ENCODE data around the gene UBE2N. TPM values are rescaled to one million over a fixed set of nuclear protein-coding genes. Genes with fewer than 3 reads are reported as not detected.
A peak's percentile ranks its signal among the peaks of the same experiment; 100 is the strongest.
"Not testable (repeated sequence)": the region's sequence is repeated elsewhere in the genome, so short reads cannot be mapped to it uniquely, and the experiment has no call there.

The UBE2N gene
- total RNA-seq, 5 donors from 2014 or later (not counting 1 experiment from before 2014, with no cell fraction given) = 66.3 to 81.7 (median 79.2) TPM

- peaks cover 11% of the 10 kb centered on the region for H3K36me3 Mint-ChIP-seq
- CTCF ChIA-PET = interaction anchor here in 1 of 2 donors (0.9 kb wide), 1 partner anchor 301 kb away, joined by 4 read pairs; no protein-coding TSS in a partner anchor
- no CpG with 5 or more reads among the region's 5 CpGs for WGBS (ENCODE audit: insufficient coverage)
Measured at GRCh38 chr12:93399183-93399863, 42.4 kb downstream of the UBE2N start.

DNA sequence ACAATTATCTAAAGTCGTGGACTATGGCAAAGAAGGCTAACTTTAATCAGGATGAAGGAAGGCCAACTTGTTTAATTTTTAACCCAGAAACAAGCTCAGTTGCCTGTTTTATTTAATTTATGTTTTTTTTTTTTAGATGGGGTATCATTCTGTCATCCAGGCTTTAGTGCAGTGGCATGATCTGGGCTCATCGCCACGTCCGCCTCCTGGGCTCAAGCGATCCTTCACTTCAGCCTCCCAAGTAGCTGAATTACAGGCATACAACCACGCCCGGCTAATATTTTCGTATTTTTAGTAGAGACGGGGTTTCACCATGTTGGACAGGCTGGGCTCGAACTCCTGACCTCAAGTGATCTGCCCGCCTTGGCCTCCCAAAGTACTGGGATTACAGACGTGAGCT, 44.3 kb downstream of the UBE2N start:
- no peak overlapping the region for H3K27ac Mint-ChIP-seq
- no peak overlapping the region for H3K4me3 Mint-ChIP-seq
- ATAC-seq (replicated peaks in 1 of 4) (no peak), DNase-seq (no peak)
- ChIA-PET CTCF (interaction anchor here (0.6 to 3.7 kb wide), 31 partner anchors 8 to 705 kb away, joined by 3 to 26 read pairs (median 4); no protein-coding TSS in a partner anchor), POLR2A (interaction anchor here in 1 of 2 donors (0.6 to 1.0 kb wide), 2 partner anchors 416 to 631 kb away, joined by 3 read pairs; no protein-coding TSS in a partner anchor)
- peaks cover 11% of the 10 kb centered on the region for H3K36me3 Mint-ChIP-seq
- Histone ChIP-seq H3K36me3 (ENCODE audit: control insufficient read depth in 2 of 2, extremely low read depth in 1 of 2, insufficient read depth in 1 of 2, low read length in 1 of 2) (peaks cover 4 to 30% of the 10 kb centered on the region in 2 donors), H3K9me3 (no peaks in the 10 kb centered on the region), H3K4me3 (ENCODE audit: control insufficient read depth in 1 of 2, extremely low read depth in 1 of 2, low read length in 1 of 2) (no peak overlapping the region), H3K27me3 (replicated peaks in 1 of 2; ENCODE audit: control insufficient read depth in 2 of 2, extremely low read depth in 1 of 2, insufficient read depth in 2 of 2, low read length in 1 of 2) (no peaks in the 10 kb centered on the region), H3K27ac (ENCODE audit: low read length) (no peak overlapping the region), H3K4me1 (ENCODE audit: control insufficient read depth in 1 of 2, extremely low read depth in 1 of 2, insufficient read depth in 2 of 2, low read length in 2 of 2) (no peaks in the 10 kb centered on the region)
- H3K9me3 Mint-ChIP-seq = no peaks in the 10 kb centered on the region
- peaks cover 0 to 4% (median 4%) of the 10 kb centered on the region in 3 donors for H3K4me1 Mint-ChIP-seq
- 94% methylated on average over 9 of the region's 12 CpGs for WGBS (ENCODE audit: insufficient coverage)
- no peaks in the 10 kb centered on the region for H3K27me3 Mint-ChIP-seq

More at GRCh38 chr12:93399183-93399863, 42.4 kb downstream of the UBE2N start:
- peaks cover 4 to 31% of the 10 kb centered on the region in 2 donors for H3K36me3 ChIP-seq (ENCODE audit: control insufficient read depth in 2 of 2, extremely low read depth in 1 of 2, insufficient read depth in 1 of 2, low read length in 1 of 2)
- not testable (repeated sequence) for H3K4me3 Mint-ChIP-seq; H3K27me3 ChIP-seq (replicated peaks in 1 of 2; ENCODE audit: control insufficient read depth in 2 of 2, extremely low read depth in 1 of 2, insufficient read depth in 2 of 2, low read length in 1 of 2); DNase-seq; H3K4me3 ChIP-seq (ENCODE audit: control insufficient read depth in 1 of 2, extremely low read depth in 1 of 2, low read length in 1 of 2); H3K27ac Mint-ChIP-seq; H3K4me1 ChIP-seq (ENCODE audit: control insufficient read depth in 1 of 2, extremely low read depth in 1 of 2, insufficient read depth in 2 of 2, low read length in 2 of 2); H3K27me3 Mint-ChIP-seq; H3K27ac ChIP-seq (ENCODE audit: low read length); H3K4me1 Mint-ChIP-seq; H3K9me3 ChIP-seq; H3K9me3 Mint-ChIP-seq
- POLR2A ChIA-PET = interaction anchor here in 1 of 2 donors (0.6 kb wide), 1 partner anchor 9 kb away, joined by 3 read pairs; no protein-coding TSS in a partner anchor
- ATAC-seq (replicated peaks in 1 of 4) = peak; percentile 98 to 100 (median 99)

GRCh38 chr12:93393425-93393824, 48.3 kb downstream of the UBE2N start:
- Mint-ChIP-seq H3K4me3 (no peak overlapping the region), H3K27ac (peak overlapping the region in 1 of 2 donors; percentile 72), H3K36me3 (peaks cover 5% of the 10 kb centered on the region), H3K4me1 (peaks cover 22 to 29% (median 26%) of the 10 kb centered on the region in 3 donors), H3K9me3 (no peaks in the 10 kb centered on the region), H3K27me3 (no peaks in the 10 kb centered on the region)
- Histone ChIP-seq H3K27me3 (replicated peaks in 1 of 2; ENCODE audit: control insufficient read depth in 2 of 2, extremely low read depth in 1 of 2, insufficient read depth in 2 of 2, low read length in 1 of 2) (no peaks in the 10 kb centered on the region), H3K27ac (ENCODE audit: low read length) (no peak overlapping the region), H3K4me1 (ENCODE audit: control insufficient read depth in 1 of 2, extremely low read depth in 1 of 2, insufficient read depth in 2 of 2, low read length in 2 of 2) (peaks cover 0 to 4% of the 10 kb centered on the region in 2 experiments), H3K9me3 (no peaks in the 10 kb centered on the region), H3K36me3 (ENCODE audit: control insufficient read depth in 2 of 2, extremely low read depth in 1 of 2, insufficient read depth in 1 of 2, low read length in 1 of 2) (peaks cover 4 to 23% of the 10 kb centered on the region in 2 donors), H3K4me3 (ENCODE audit: control insufficient read depth in 1 of 2, extremely low read depth in 1 of 2, low read length in 1 of 2) (no peak overlapping the region)
- ATAC-seq (replicated peaks in 1 of 4) (no peak), DNase-seq (no peak)
- WGBS (ENCODE audit: insufficient coverage) = no CpG with 5 or more reads among the region's 2 CpGs
- ChIA-PET POLR2A (no interaction called here), CTCF (no interaction called here)

- no peaks in the 10 kb centered on the region for H3K27me3 ChIP-seq (replicated peaks in 1 of 2; ENCODE audit: control insufficient read depth in 2 of 2, extremely low read depth in 1 of 2, insufficient read depth in 2 of 2, low read length in 1 of 2)
- Mint-ChIP-seq H3K27ac (peak overlapping the region in 1 of 2 donors; percentile 66), H3K9me3 (no peaks in the 10 kb centered on the region), H3K4me3 (no peak overlapping the region), H3K36me3 (peaks cover 4% of the 10 kb centered on the region), H3K27me3 (no peaks in the 10 kb centered on the region), H3K4me1 (peaks cover 32 to 44% (median 40%) of the 10 kb centered on the region in 3 donors)
- ATAC-seq (replicated peaks in 1 of 4) (no peak), DNase-seq (no peak)
- ChIA-PET CTCF (interaction anchor here (0.7 to 2.0 kb wide), 3 partner anchors 10 to 404 kb away, joined by 5 to 9 read pairs (median 6); no protein-coding TSS in a partner anchor), POLR2A (interaction anchor here in 1 of 2 donors (0.7 kb wide), 1 partner anchor 413 kb away, joined by 3 read pairs; no protein-coding TSS in a partner anchor)
- H3K9me3 ChIP-seq = no peaks in the 10 kb centered on the region
- WGBS (ENCODE audit: insufficient coverage) = 80% methylated on average over 1 of the region's 5 CpGs
- peaks cover 3 to 7% of the 10 kb centered on the region in 2 donors for H3K36me3 ChIP-seq (ENCODE audit: control insufficient read depth in 2 of 2, extremely low read depth in 1 of 2, insufficient read depth in 1 of 2, low read length in 1 of 2)
- H3K4me3 ChIP-seq (ENCODE audit: control insufficient read depth in 1 of 2, extremely low read depth in 1 of 2, low read length in 1 of 2) = no peak overlapping the region
- peaks cover 0 to 8% of the 10 kb centered on the region in 2 experiments for H3K4me1 ChIP-seq (ENCODE audit: control insufficient read depth in 1 of 2, extremely low read depth in 1 of 2, insufficient read depth in 2 of 2, low read length in 2 of 2)
- H3K27ac ChIP-seq (ENCODE audit: low read length) = no peak overlapping the region
Measured at GRCh38 chr12:93390549-93391297, 51.0 kb downstream of the UBE2N start.

DNA sequence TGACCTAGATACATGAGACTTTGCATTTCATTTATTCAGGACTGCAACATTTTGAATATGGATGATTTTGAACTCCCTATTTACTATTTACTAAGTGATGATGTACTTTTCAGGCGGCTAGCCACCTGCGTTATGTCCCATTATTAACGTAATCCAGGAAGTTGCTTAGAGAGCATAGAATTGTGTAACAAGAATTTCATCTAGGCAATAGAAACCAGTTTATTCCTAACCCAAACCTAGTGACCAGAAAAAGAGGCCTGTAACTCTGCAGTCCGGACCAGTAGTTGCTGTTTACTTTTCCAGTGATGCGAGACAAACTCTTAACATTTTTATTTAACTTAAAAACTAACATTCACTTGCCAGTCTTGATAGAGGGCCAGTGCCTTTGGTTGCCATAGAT, 51.7 kb downstream of the UBE2N start:
- no peak overlapping the region for H3K27ac ChIP-seq (ENCODE audit: low read length)
- H3K36me3 ChIP-seq (ENCODE audit: control insufficient read depth in 2 of 2, extremely low read depth in 1 of 2, insufficient read depth in 1 of 2, low read length in 1 of 2) = peaks cover 2 to 3% of the 10 kb centered on the region in 2 donors
- peaks cover 2 to 9% of the 10 kb centered on the region in 2 experiments for H3K4me1 ChIP-seq (ENCODE audit: control insufficient read depth in 1 of 2, extremely low read depth in 1 of 2, insufficient read depth in 2 of 2, low read length in 2 of 2)
- Mint-ChIP-seq H3K4me3 (no peak overlapping the region), H3K27me3 (no peaks in the 10 kb centered on the region), H3K36me3 (peaks cover 10% of the 10 kb centered on the region), H3K27ac (peak overlapping the region; percentile 15 to 16), H3K4me1 (peaks cover 39 to 50% (median 46%) of the 10 kb centered on the region in 3 donors), H3K9me3 (no peaks in the 10 kb centered on the region)
- H3K27me3 ChIP-seq (replicated peaks in 1 of 2; ENCODE audit: control insufficient read depth in 2 of 2, extremely low read depth in 1 of 2, insufficient read depth in 2 of 2, low read length in 1 of 2) = no peaks in the 10 kb centered on the region
- H3K9me3 ChIP-seq = no peaks in the 10 kb centered on the region
- ATAC-seq (replicated peaks in 1 of 4) = no peak
- no peak overlapping the region for H3K4me3 ChIP-seq (ENCODE audit: control insufficient read depth in 1 of 2, extremely low read depth in 1 of 2, low read length in 1 of 2)
- WGBS (ENCODE audit: insufficient coverage) = no CpG with 5 or more reads among the region's 5 CpGs
- ChIA-PET POLR2A (no interaction called here), CTCF (interaction anchor here (0.6 to 2.0 kb wide), 2 partner anchors 10 to 1614 kb away, joined by 3 to 9 read pairs; no protein-coding TSS in a partner anchor)
- DNase-seq = no peak

DNA sequence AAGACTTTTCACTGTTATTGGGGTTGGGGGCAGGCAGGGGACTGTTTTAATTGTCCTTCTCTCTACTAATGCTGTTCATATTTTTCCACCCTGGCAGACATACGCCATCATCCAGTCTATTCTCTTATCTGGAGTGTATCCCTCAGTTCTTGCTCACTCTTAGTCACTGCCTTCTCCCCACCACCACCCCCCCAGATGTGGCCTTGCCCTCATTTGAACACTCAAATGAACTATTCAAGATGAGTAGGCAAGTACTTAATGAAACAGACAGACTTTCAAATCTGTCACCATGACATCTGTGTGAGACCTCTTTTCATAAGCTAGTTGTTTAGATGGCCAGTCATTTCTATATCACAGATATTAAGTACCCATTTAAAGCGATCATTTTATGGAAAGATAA, 54.0 kb downstream of the UBE2N start:
- Histone ChIP-seq H3K27me3 (replicated peaks in 1 of 2; ENCODE audit: control insufficient read depth in 2 of 2, extremely low read depth in 1 of 2, insufficient read depth in 2 of 2, low read length in 1 of 2) (no peaks in the 10 kb centered on the region), H3K9me3 (no peaks in the 10 kb centered on the region), H3K27ac (ENCODE audit: low read length) (no peak overlapping the region), H3K4me1 (ENCODE audit: control insufficient read depth in 1 of 2, extremely low read depth in 1 of 2, insufficient read depth in 2 of 2, low read length in 2 of 2) (peaks cover 12 to 24% of the 10 kb centered on the region in 2 experiments), H3K36me3 (ENCODE audit: control insufficient read depth in 2 of 2, extremely low read depth in 1 of 2, insufficient read depth in 1 of 2, low read length in 1 of 2) (peaks cover 0 to 3% of the 10 kb centered on the region in 2 donors), H3K4me3 (ENCODE audit: control insufficient read depth in 1 of 2, extremely low read depth in 1 of 2, low read length in 1 of 2) (no peak overlapping the region)
- WGBS (ENCODE audit: insufficient coverage) = 50% methylated on average over 1 of the region's 2 CpGs
- DNase-seq = no peak
- POLR2A ChIA-PET = interaction anchor here in 1 of 2 donors (0.7 kb wide), 1 partner anchor 719 kb away, joined by 3 read pairs; no protein-coding TSS in a partner anchor
- Mint-ChIP-seq H3K4me3 (no peak overlapping the region), H3K4me1 (peaks cover 55 to 61% (median 55%) of the 10 kb centered on the region in 3 donors), H3K27ac (peak overlapping the region in 1 of 2 donors; percentile 37), H3K9me3 (no peaks in the 10 kb centered on the region), H3K36me3 (peaks cover 16% of the 10 kb centered on the region), H3K27me3 (no peaks in the 10 kb centered on the region)
- CTCF ChIA-PET = interaction anchor here in 1 of 2 donors (1.0 kb wide), 1 partner anchor 32 kb away, joined by 3 read pairs; no protein-coding TSS in a partner anchor
- ATAC-seq (replicated peaks in 1 of 4) = peak in 1 of 4 experiments; percentile 20

Measured in T-cell (primary cell).